H1 (cell line): ENCODE measurements around the gene KCNS3. TPM values are rescaled to one million over a fixed set of nuclear protein-coding genes. Genes with fewer than 3 reads are reported as not detected.

Experiments
- CTCF ChIA-PET: fragments of 300-600 bp; sonication (Branson Sonifier 250); formaldehyde crosslinking; loops from one replicate; lab custom pipeline; 2021; ENCODE audit not compliant: partially characterized antibody; lab: Charles Lee
- POLR2A ChIA-PET: fragments of 300-600 bp; sonication (Branson Sonifier 250); formaldehyde crosslinking; loops from one replicate; lab custom pipeline; 2021; ENCODE audit warnings: inconsistent platforms; ENCODE audit not compliant: partially characterized antibody; lab: Charles Lee
- DNase-seq, 2 experiments: peaks; one replicate each; pipeline versions ENCODE4 v3.0.0 to v3.0.0-alpha.2; 2010 to 2022; ENCODE audit warnings: low spot score in 2 of 2, low read depth in 1 of 2, mixed read lengths in 1 of 2
- FAIRE-seq: peaks from 2 replicates; lab custom pipeline; 2011; peaks lifted over from hg19 to GRCh38; lab: Jason Lieb, UNC
- H2AFZ ChIP-seq: 2 replicates; pipeline ENCODE4 v1.8.1; 2012; ENCODE audit warnings: low read length, inconsistent platforms
- H2AK5ac ChIP-seq: 2 replicates; pipeline ENCODE4 v1.6.1; 2013; ENCODE audit warnings: low read depth, low read length
- H2BK120ac ChIP-seq: replicated peaks from 2 replicates; pipeline ENCODE3; 2013; ENCODE audit warnings: low read depth, low read length, inconsistent platforms
- H2BK12ac ChIP-seq: 2 replicates; pipeline ENCODE4 v1.6.1; 2013; ENCODE audit warnings: low read depth, low read length
- H2BK15ac ChIP-seq: 2 replicates; pipeline ENCODE4 v1.6.1; 2013; ENCODE audit warnings: low read length
- H2BK20ac ChIP-seq: 2 replicates; pipeline ENCODE4 v1.6.1; 2013; ENCODE audit warnings: low read length
- H2BK5ac ChIP-seq: 2 replicates; pipeline ENCODE4 v1.6.1; 2013; ENCODE audit warnings: low read depth, low read length
- H3K14ac ChIP-seq: 2 replicates; pipeline ENCODE4 v1.6.1; 2013; ENCODE audit warnings: inconsistent platforms; ENCODE audit not compliant: insufficient read length
- H3K18ac ChIP-seq: 2 replicates; pipeline ENCODE4 v1.6.1; 2013; ENCODE audit warnings: low read length; ENCODE audit errors: extremely low read depth
- H3K23ac ChIP-seq: 2 replicates; pipeline ENCODE4 v1.6.1; 2013; ENCODE audit warnings: inconsistent platforms; ENCODE audit not compliant: insufficient read length
- H3K23me2 ChIP-seq: 2 replicates; pipeline ENCODE4 v1.6.1; 2013; ENCODE audit warnings: low read depth, low read length
- H3K27ac ChIP-seq: 2 replicates; pipeline ENCODE4 v1.6.1; 2011; ENCODE audit warnings: low read depth, low read length, inconsistent platforms
- H3K27me3 ChIP-seq, 4 experiments: replicated peaks in 1 of 4; 1 replicate in 1 of 4; 2 replicates in 3 of 4; pipeline versions ENCODE4 v1.6.1 to v1.8.1; 2011 to 2013; ENCODE audit warnings: low read length in 3 of 4, mild to moderate bottlenecking in 3 of 4, inconsistent platforms in 2 of 4, mixed read lengths in 2 of 4, moderate library complexity in 1 of 4; ENCODE audit not compliant: control insufficient read depth in 3 of 4, insufficient read depth in 3 of 4; ENCODE audit errors: extremely low read depth in 1 of 4
- H3K36me3 ChIP-seq, 4 experiments: 2 replicates each; pipeline versions ENCODE4 v1.6.1 to v1.8.1; 2011 to 2013; ENCODE audit warnings: mild to moderate bottlenecking in 4 of 4, low read length in 3 of 4, moderate library complexity in 2 of 4, control low read depth in 1 of 4, inconsistent platforms in 1 of 4; ENCODE audit not compliant: insufficient read depth in 4 of 4, control insufficient read depth in 2 of 4
- H3K4ac ChIP-seq: replicated peaks from 2 replicates; pipeline ENCODE3; 2013; ENCODE audit warnings: low read length, low read depth, mixed read lengths, inconsistent platforms; ENCODE audit not compliant: insufficient read length
- H3K4me1 ChIP-seq, 4 experiments: replicated peaks in 1 of 4; 1 replicate in 1 of 4; 2 replicates in 3 of 4; pipeline versions ENCODE4 v1.6.1 to v1.8.1; 2011 to 2013; ENCODE audit warnings: low read length in 3 of 4, inconsistent platforms in 2 of 4, mixed read lengths in 1 of 4; ENCODE audit not compliant: insufficient read depth in 4 of 4, control insufficient read depth in 3 of 4
- H3K4me2 ChIP-seq, 2 experiments: 2 replicates each; pipeline versions ENCODE4 v1.6.1 to v1.8.1; 2011 to 2013; ENCODE audit warnings: low read depth in 2 of 2, low read length in 2 of 2, control low read depth in 1 of 2, inconsistent platforms in 1 of 2, mild to moderate bottlenecking in 1 of 2; ENCODE audit not compliant: insufficient read depth in 1 of 2
- H3K4me3 ChIP-seq, 4 experiments: fragments of 200-600, 300-600 bp in 1 of 4; sonication (generic), shearing (Covaris generic), sonication (Bioruptor Twin) in 1 of 4; 2 replicates each; pipeline versions ENCODE4 v1.5.1 to v1.8.1; 2011 to 2016; ENCODE audit warnings: low read length in 4 of 4, low read depth in 3 of 4, control low read depth in 2 of 4, inconsistent platforms in 2 of 4, mild to moderate bottlenecking in 2 of 4, mixed read lengths in 1 of 4, moderate library complexity in 1 of 4; ENCODE audit not compliant: insufficient read depth in 2 of 4; ENCODE audit errors: extremely low read depth in 1 of 4
- H3K56ac ChIP-seq: replicated peaks from 2 replicates; pipeline ENCODE3; 2013; ENCODE audit warnings: low read depth, mild to moderate bottlenecking, mixed read lengths, low read length, inconsistent platforms; ENCODE audit not compliant: insufficient read length
- H3K79me1 ChIP-seq: 2 replicates; pipeline ENCODE4 v1.6.1; 2013; ENCODE audit warnings: low read depth, low read length, control low read depth
- H3K79me2 ChIP-seq, 2 experiments: 2 replicates each; pipeline versions ENCODE4 v1.6.1 to v1.8.1; 2012 to 2013; ENCODE audit warnings: low read length in 2 of 2, mild to moderate bottlenecking in 2 of 2, inconsistent platforms in 1 of 2; ENCODE audit not compliant: insufficient read depth in 2 of 2, control insufficient read depth in 1 of 2
- H3K9ac ChIP-seq, 4 experiments: replicated peaks in 1 of 4; 1 replicate in 1 of 4; 2 replicates in 3 of 4; pipeline versions ENCODE4 v1.6.1 to v1.8.1; 2011 to 2013; ENCODE audit warnings: low read depth in 3 of 4, low read length in 3 of 4, control low read depth in 2 of 4, mild to moderate bottlenecking in 2 of 4, moderate library complexity in 2 of 4, inconsistent platforms in 1 of 4; ENCODE audit errors: extremely low read depth in 1 of 4
- H3K9me3 ChIP-seq, 2 experiments: 2 replicates each; pipeline versions ENCODE4 v1.6.1 to v1.8.1; 2012 to 2013; ENCODE audit warnings: mild to moderate bottlenecking in 2 of 2, moderate library complexity in 2 of 2, control low read depth in 1 of 2, inconsistent platforms in 1 of 2, low read depth in 1 of 2, low read length in 1 of 2, mixed read lengths in 1 of 2; ENCODE audit not compliant: insufficient read depth in 2 of 2
- H4K20me1 ChIP-seq, 2 experiments: replicated peaks in 1 of 2; 2 replicates each; pipeline versions ENCODE3 to v1.8.1; 2011 to 2013; ENCODE audit warnings: inconsistent platforms in 2 of 2, low read length in 2 of 2, mild to moderate bottlenecking in 1 of 2; ENCODE audit not compliant: insufficient read depth in 2 of 2, control insufficient read depth in 1 of 2
- H4K5ac ChIP-seq: 2 replicates; pipeline ENCODE4 v1.6.1; 2013; ENCODE audit warnings: low read length, low read depth, mixed read lengths, inconsistent platforms; ENCODE audit not compliant: insufficient read length
- H4K8ac ChIP-seq: 2 replicates; pipeline ENCODE4 v1.8.0; 2013; ENCODE audit warnings: mild to moderate bottlenecking, moderate library complexity, low read length, inconsistent platforms; ENCODE audit not compliant: insufficient read depth; ENCODE audit errors: extremely low read depth
- H4K91ac ChIP-seq: replicated peaks from 2 replicates; pipeline ENCODE3; 2013; ENCODE audit warnings: low read length, mixed read lengths, inconsistent platforms; ENCODE audit not compliant: insufficient read length
- CBX8 ChIP-seq: fragments of 300-800, 300-1000 bp; sonication (generic); IDR thresholded peaks from 2 replicates; pipeline ENCODE4 v1.7.1; 2016; ENCODE audit warnings: low read depth, low read length, borderline replicate concordance
- SP1 ChIP-seq: IDR thresholded peaks from 2 replicates; pipeline ENCODE4 v1.6.1; 2011; ENCODE audit warnings: low read depth, low read length
- TEAD4 ChIP-seq: IDR thresholded peaks from 2 replicates; pipeline ENCODE4 v1.6.1; 2012; ENCODE audit warnings: low read depth, low read length, inconsistent platforms, mixed read lengths
- USF2 ChIP-seq: IDR thresholded peaks from 2 replicates; pipeline ENCODE4 v1.6.1; 2011; ENCODE audit warnings: low read length, improper control_type of control experiment
- YY1 ChIP-seq: IDR thresholded peaks from 2 replicates; pipeline ENCODE4 v1.6.1; 2011; ENCODE audit warnings: low read depth, mild to moderate bottlenecking, low read length
- WGBS, 2 experiments: shearing (Covaris generic) in 1 of 2; methylation state at CpG; one replicate each; pipeline versions ENCODE4 v1.1.6 to v1.1.7; 2013 to 2015; ENCODE audit warnings: low lambda C conversion rate in 2 of 2, mixed read lengths in 2 of 2, inconsistent platforms in 1 of 2, low coverage in 1 of 2, missing lambda C conversion rate in 1 of 2; ENCODE audit not compliant: insufficient replicate concordance in 2 of 2, insufficient coverage in 1 of 2, insufficient read length in 1 of 2; ENCODE audit errors: extremely low coverage in 1 of 2, missing lambda C conversion rate in 1 of 2; 5-methylcytosine and 5-hydroxymethylcytosine counted together
- polyA plus RNA-seq, 7 experiments: library from polyadenylated mRNA; depleted of rRNA in 3 of 7; stranded (reverse) in 5 of 7; unstranded in 2 of 7; fragments of >200 nt in 5 of 7; fragments of 200-250 nt in 2 of 7; gene quantifications; 1 replicate in 5 of 7; 2 replicates in 1 of 7; 4 replicates in 1 of 7; pipeline versions ENCODE4 v1.2.1 to v1.2.3, GENCODE V29; 2011 to 2013; ENCODE audit warnings: missing spikeins in 2 of 7, mixed read lengths in 2 of 7
- total RNA-seq: library from RNA; stranded (reverse); fragmentation: NEBNext Ultra II Directional; extraction: Animal tissue kit (Norgen Biotek cat#: 25700); gene quantifications from 2 replicates; pipeline ENCODE4 v1.2.1, GENCODE V29; 2021

Gene KCNS3
- total and polyA plus RNA-seq, 2 of the 8 experiments (the other 6 are each of a cell fraction or from before 2014, with no cell fraction given), result 22.7 to 23.0 TPM

- Histone ChIP-seq H3K56ac (no peak overlapping the region), H2AFZ (no peak overlapping the region), H3K4me2 (no peak overlapping the region), H3K36me3 (peaks cover 0 to 2% (median 0%) of the 10 kb centered on the region in 4 experiments; a peak in 1 of 8 replicates), H4K8ac (no peak overlapping the region), H3K4ac (no peak overlapping the region), H3K23me2 (no peaks in the 10 kb centered on the region), H2BK20ac (no peak overlapping the region), H4K91ac (no peak overlapping the region), H3K79me1 (no peaks in the 10 kb centered on the region), H3K79me2 (no peaks in the 10 kb centered on the region), H4K5ac (no peak overlapping the region), H3K23ac (no peak overlapping the region), H3K27ac (no peak overlapping the region), H3K27me3 (no peaks in the 10 kb centered on the region), H3K4me1 (no peaks in the 10 kb centered on the region), H4K20me1 (no peaks in the 10 kb centered on the region), H2BK12ac (no peak overlapping the region), H3K14ac (no peak overlapping the region), H3K18ac (no peak overlapping the region), H2BK5ac (no peak overlapping the region), H2BK15ac (no peak overlapping the region), H3K9me3 (no peaks in the 10 kb centered on the region), H3K4me3 (no peak overlapping the region), H2BK120ac (no peak overlapping the region), H2AK5ac (no peak overlapping the region), H3K9ac (no peak overlapping the region)
- DNase-seq (no peak), FAIRE-seq (no peak)
- WGBS, 2 experiments, result 83% methylated on average over 3 of the region's 3 CpGs; no CpG with 5 or more reads in 1 of the 2 experiments
- ChIA-PET CTCF (interaction anchor here (0.5 to 1.4 kb wide), 4 partner anchors 9 to 390 kb away, joined by 3 to 5 read pairs (median 3); no protein-coding TSS in a partner anchor), POLR2A (interaction anchor here (1.2 kb wide), 1 partner anchor 11 kb away, joined by 3 read pairs; no protein-coding TSS in a partner anchor)
- TF ChIP-seq YY1 (no peak), USF2 (no peak), TEAD4 (no peak), CBX8 (no peak), SP1 (no peak)
Observed at GRCh38 chr2:17947113-17947512, 68.6 kb downstream of the KCNS3 start.
